ENCODE data around the gene VWA3A.

DNA sequence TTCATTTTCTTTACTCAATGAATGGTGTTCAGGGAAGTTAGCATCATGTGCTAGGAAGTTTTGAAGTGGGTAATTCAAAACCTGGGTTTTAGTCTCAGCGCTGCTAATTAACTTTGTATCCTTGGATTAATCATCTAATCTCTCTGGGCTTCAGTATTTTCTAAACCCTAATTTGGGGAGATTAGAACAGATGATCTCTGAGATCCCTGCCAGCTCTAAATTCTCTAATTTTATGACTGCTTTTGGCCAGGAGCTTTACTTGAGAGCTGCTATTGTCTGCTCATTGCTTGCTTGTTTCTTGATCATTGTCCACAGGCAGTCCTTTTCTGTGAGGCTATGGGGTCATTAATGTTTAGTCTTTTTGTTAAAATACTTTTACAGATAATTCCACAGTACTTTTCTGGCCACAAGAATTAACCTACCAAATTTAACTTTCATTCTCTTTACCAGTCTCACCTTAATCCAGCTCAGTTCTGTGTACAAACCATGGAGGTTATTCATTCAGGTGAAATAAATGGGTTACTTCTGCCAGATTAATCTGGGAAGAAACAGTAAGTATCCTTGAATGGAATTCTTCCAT is 28.4 kb upstream of the VWA3A start:
- TF ChIP-seq CTCF (IDR thresholded peaks at IDR 0.05) (no peak), ZFX (IDR thresholded peaks at IDR 0.05; ENCODE audit: borderline replicate concordance) (no peak)

Data from 22Rv1 (cell line).